BE2C (cell line): ENCODE results near the gene HECW1.
A peak's percentile ranks its signal among the peaks of the same experiment; 100 is the strongest.

Experiments used
- DNase-seq: peaks from one replicate; pipeline ENCODE4 v3.0.0-alpha.2; 2020
- H3K27me3 ChIP-seq: fragments of 250-450 bp; sonication (Bioruptor Pico); 2 replicates; pipeline ENCODE4 v1.5.1; 2020; ENCODE audit warnings: mild to moderate bottlenecking
- H3K36me3 ChIP-seq: fragments of 250-450 bp; sonication (Bioruptor Pico); 2 replicates; pipeline ENCODE4 v1.5.1; 2020; ENCODE audit warnings: mild to moderate bottlenecking
- H3K4me1 ChIP-seq: fragments of 250-450 bp; sonication (Bioruptor Pico); 2 replicates; pipeline ENCODE4 v1.5.1; 2020
- H3K4me3 ChIP-seq: 2 replicates; pipeline ENCODE4 v1.5.1; 2011; ENCODE audit warnings: low read depth, low read length
- H3K9me3 ChIP-seq: fragments of 250-450 bp; sonication (Bioruptor Pico); 2 replicates; pipeline ENCODE4 v1.5.1; 2020
- TF ChIP-seq, protein P1 (sequence below): IDR thresholded peaks from 2 replicates; pipeline ENCODE4 v1.5.1; 2012; ENCODE audit warnings: mild to moderate bottlenecking, low read depth, low read length

Gene HECW1

DNA sequence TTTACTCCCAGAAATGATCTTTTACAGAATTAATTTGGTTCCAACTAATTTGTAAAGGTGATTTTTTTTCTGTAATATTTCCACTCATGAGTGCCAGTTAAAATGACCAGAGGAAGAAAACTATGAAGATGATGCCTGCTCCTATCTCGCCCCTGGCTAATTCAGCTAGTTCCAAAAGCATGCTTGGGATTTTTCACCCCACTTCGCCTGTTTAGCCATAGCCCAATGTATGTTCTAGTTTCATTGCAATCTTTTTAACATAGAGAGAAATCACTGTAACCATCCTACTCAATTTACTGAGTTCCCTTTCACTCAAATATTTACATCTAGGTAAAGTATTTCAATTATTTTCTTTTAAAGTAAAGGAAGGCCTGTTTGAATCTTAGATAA, 447.5 kb downstream of the HECW1 start:
- Histone ChIP-seq H3K36me3 (no peaks in the 10 kb centered on the region), H3K4me3 (no peak overlapping the region), H3K4me1 (no peaks in the 10 kb centered on the region), H3K9me3 (no peaks in the 10 kb centered on the region), H3K27me3 (no peaks in the 10 kb centered on the region)
- DNase-seq, result no peak
- TF ChIP-seq, protein P1, sequence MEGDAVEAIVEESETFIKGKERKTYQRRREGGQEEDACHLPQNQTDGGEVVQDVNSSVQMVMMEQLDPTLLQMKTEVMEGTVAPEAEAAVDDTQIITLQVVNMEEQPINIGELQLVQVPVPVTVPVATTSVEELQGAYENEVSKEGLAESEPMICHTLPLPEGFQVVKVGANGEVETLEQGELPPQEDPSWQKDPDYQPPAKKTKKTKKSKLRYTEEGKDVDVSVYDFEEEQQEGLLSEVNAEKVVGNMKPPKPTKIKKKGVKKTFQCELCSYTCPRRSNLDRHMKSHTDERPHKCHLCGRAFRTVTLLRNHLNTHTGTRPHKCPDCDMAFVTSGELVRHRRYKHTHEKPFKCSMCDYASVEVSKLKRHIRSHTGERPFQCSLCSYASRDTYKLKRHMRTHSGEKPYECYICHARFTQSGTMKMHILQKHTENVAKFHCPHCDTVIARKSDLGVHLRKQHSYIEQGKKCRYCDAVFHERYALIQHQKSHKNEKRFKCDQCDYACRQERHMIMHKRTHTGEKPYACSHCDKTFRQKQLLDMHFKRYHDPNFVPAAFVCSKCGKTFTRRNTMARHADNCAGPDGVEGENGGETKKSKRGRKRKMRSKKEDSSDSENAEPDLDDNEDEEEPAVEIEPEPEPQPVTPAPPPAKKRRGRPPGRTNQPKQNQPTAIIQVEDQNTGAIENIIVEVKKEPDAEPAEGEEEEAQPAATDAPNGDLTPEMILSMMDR, result no peak

DNA sequence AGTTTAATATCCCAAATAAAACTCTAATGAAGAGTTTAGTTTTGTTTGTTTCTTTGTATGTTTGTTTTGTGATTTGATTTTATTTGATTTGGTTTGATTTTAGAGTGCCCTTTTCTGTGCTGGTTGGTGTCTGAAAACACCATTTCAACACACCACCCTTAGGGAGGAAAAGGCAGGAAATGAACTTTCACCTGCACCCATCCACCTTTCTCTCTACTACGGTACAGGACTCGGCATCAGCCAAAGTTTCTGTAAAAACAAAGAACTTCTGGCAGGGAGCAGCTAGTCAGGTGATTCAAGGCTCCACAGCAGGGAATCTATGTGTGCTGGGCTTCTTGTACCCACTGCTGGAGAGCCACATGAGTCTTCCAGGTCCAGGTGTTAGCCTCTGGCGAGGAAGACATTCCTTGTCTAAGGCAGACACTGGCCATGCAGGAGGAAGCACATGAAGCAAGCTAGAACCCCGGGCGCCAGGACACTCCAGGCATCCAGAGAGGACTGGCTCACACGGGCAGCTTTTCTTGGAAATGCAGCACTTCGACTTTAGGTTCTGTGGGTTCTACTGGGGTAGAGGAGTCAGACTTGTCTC, 448.4 kb downstream of the HECW1 start:
- H3K9me3 ChIP-seq, result no peaks in the 10 kb centered on the region
- no peaks in the 10 kb centered on the region for H3K36me3 ChIP-seq
- H3K4me1 ChIP-seq, result no peaks in the 10 kb centered on the region
- DNase-seq, result no peak
- TF ChIP-seq, protein P1, result no peak
- H3K27me3 ChIP-seq, result no peaks in the 10 kb centered on the region
- no peak overlapping the region for H3K4me3 ChIP-seq

DNA sequence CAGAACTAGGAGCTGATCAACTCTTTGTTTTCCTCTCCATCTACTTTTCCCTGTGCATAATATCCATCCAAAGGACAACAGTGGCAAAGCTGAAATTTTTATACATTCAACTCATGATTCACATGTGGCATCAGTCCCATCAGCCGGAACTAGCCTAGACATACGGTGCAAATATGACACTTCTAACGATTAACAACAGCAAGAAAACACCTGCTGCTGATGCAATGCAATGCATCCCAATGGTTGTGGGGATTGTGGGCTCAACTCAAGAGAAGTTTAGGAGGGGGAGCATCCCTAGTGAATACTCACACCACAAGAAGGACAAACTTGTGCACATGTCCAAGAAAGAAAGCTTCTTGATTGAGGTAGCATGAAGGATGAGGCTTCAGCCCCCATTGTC, 449.9 kb downstream of the HECW1 start:
- Histone ChIP-seq H3K9me3 (no peaks in the 10 kb centered on the region), H3K4me1 (no peaks in the 10 kb centered on the region), H3K27me3 (no peaks in the 10 kb centered on the region), H3K36me3 (no peaks in the 10 kb centered on the region), H3K4me3 (no peak overlapping the region)
- TF ChIP-seq, protein P1, result no peak
- no peak for DNase-seq

DNA sequence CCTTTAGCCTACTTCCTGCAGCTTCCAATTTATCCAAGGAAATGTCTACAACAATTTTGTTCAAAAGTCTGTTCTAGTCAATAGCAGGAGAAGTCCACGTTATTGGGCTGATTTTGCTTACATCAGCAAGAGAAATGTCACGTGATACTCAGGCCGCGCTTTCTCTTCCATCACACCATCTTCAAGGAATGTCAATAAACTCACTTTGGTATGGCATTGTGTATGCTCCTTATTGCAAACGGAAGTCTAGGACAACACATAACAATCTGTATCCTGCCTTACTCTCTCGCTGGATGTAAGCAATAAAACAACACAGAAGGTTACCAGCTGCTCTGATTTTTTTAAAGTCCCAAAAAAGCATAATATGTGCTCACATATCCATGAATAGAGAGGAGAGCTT, 453.3 kb downstream of the HECW1 start:
- H3K9me3 ChIP-seq, result no peaks in the 10 kb centered on the region
- H3K4me1 ChIP-seq, result peaks cover 6% of the 10 kb centered on the region; the same call in 1 of the 2 replicates
- no peaks in the 10 kb centered on the region for H3K27me3 ChIP-seq
- DNase-seq, result no peak
- no peak overlapping the region for H3K4me3 ChIP-seq
- TF ChIP-seq, protein P1, result no peak
- H3K36me3 ChIP-seq, result no peaks in the 10 kb centered on the region

DNA sequence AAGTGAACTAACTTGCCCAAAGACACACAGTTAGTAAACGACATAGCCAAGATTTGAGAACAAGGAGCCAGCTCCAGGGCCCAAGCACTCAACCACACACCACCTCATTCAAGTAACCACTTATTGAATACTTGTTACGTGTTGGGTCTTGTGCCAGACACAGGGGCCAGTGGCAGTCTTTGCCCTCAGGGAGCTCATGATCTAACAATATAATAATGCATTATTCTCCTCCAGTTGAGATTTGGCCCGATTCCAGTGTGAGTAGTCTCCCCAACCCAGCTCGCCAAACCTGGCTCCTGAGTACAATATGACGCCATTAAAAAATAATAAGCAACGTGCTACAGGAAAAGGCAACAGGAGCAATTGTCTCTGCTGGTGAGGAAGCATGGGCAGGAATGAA, 456.1 kb downstream of the HECW1 start:
- no peaks in the 10 kb centered on the region for H3K27me3 ChIP-seq
- H3K4me3 ChIP-seq, result no peak overlapping the region
- peaks cover 6% of the 10 kb centered on the region; the same call in 1 of the 2 replicates for H3K4me1 ChIP-seq
- DNase-seq, result peak; percentile 33
- H3K36me3 ChIP-seq, result no peaks in the 10 kb centered on the region
- H3K9me3 ChIP-seq, result no peaks in the 10 kb centered on the region
- TF ChIP-seq, protein P1, result no peak

DNA sequence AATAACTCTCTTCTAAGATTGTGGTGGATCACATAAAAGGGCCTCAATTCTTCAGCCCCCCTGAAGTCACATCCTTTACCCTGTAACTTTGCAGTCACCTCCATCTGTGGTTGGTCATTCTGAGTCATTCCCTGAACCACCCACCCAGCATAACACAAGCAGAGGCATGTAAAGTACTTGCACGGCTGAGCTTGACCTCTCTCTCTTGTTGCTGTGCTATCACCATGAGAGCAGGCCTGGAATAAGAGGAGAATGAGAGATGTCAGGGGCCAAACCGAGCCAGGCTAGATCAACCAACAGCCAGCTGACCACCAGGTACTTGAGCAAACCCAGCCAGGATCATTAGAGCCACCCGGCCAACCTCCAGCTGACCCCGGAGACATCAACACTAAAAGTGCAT, 457.0 kb downstream of the HECW1 start:
- Histone ChIP-seq H3K4me1 (peaks cover 6% of the 10 kb centered on the region; the same call in 1 of the 2 replicates), H3K36me3 (no peaks in the 10 kb centered on the region), H3K4me3 (no peak overlapping the region), H3K9me3 (no peaks in the 10 kb centered on the region), H3K27me3 (no peaks in the 10 kb centered on the region)
- DNase-seq, result no peak
- TF ChIP-seq, protein P1, result no peak
